DND-41 (cell line): ENCODE data around the gene NPC1L1.
"Not testable (repeated sequence)": the region's sequence is repeated elsewhere in the genome, so short reads cannot be mapped to it uniquely, and the experiment has no call there.

Experiments used
- ATAC-seq: fragments of 200-7000 bp; cut with Tn5 transposase; 3 replicates; pipeline ENCODE4 v1.9.1; 2021; ENCODE audit warnings: low read depth; ENCODE audit not compliant: insufficient read depth
- DNase-seq: peaks from one replicate; pipeline ENCODE4 v3.0.0-alpha.2; 2020
- H2AFZ ChIP-seq: 2 replicates; pipeline ENCODE4 v1.6.0; 2012; ENCODE audit warnings: low read depth, low read length
- H3K27ac ChIP-seq: 2 replicates; pipeline ENCODE4 v1.5.1; 2012; ENCODE audit warnings: low read length, inconsistent platforms
- H3K27me3 ChIP-seq: fragments of 200-600 bp; sonication (generic); 2 replicates; pipeline ENCODE4 v1.6.0; 2012; ENCODE audit warnings: low read length, mild to moderate bottlenecking, inconsistent platforms; ENCODE audit not compliant: insufficient read depth, poor library complexity
- H3K36me3 ChIP-seq: 2 replicates; pipeline ENCODE4 v1.5.1; 2012; ENCODE audit warnings: low read length, inconsistent platforms; ENCODE audit not compliant: insufficient read depth
- H3K4me1 ChIP-seq: 2 replicates; pipeline ENCODE4 v1.5.1; 2012; ENCODE audit warnings: mild to moderate bottlenecking, low read length; ENCODE audit not compliant: insufficient read depth
- H3K4me2 ChIP-seq: 2 replicates; pipeline ENCODE4 v1.6.0; 2012; ENCODE audit warnings: mild to moderate bottlenecking, moderate library complexity, low read length, inconsistent platforms; ENCODE audit not compliant: insufficient read depth
- H3K4me3 ChIP-seq, 2 experiments: fragments of 200-600 bp in 1 of 2; shearing (Covaris generic) in 1 of 2; 2 replicates each; pipeline ENCODE4 v1.5.1; 2012 to 2016; ENCODE audit warnings: inconsistent platforms in 2 of 2, low read length in 2 of 2, mild to moderate bottlenecking in 2 of 2, low read depth in 1 of 2, moderate library complexity in 1 of 2
- H3K79me2 ChIP-seq: 2 replicates; pipeline ENCODE4 v1.6.0; 2012; ENCODE audit warnings: low read length, inconsistent platforms; ENCODE audit not compliant: insufficient read depth
- H3K9ac ChIP-seq: 2 replicates; pipeline ENCODE4 v1.6.0; 2012; ENCODE audit warnings: low read depth, mild to moderate bottlenecking, inconsistent platforms, low read length, moderate library complexity
- H3K9me3 ChIP-seq: 2 replicates; pipeline ENCODE4 v1.5.1; 2012; ENCODE audit warnings: low read length, moderate library complexity, mild to moderate bottlenecking, inconsistent platforms; ENCODE audit not compliant: insufficient read depth, severe bottlenecking
- H4K20me1 ChIP-seq: 2 replicates; pipeline ENCODE4 v1.6.0; 2012; ENCODE audit warnings: low read length; ENCODE audit not compliant: insufficient read depth
- EZH2 ChIP-seq: IDR thresholded peaks from 3 replicates; pipeline ENCODE4 v1.6.1; 2012; ENCODE audit warnings: borderline replicate concordance, low read depth, mild to moderate bottlenecking, moderate library complexity, low read length, inconsistent platforms; ENCODE audit not compliant: severe bottlenecking
- TF ChIP-seq, protein P1 (sequence below): IDR thresholded peaks from 2 replicates; pipeline ENCODE4 v1.5.1; 2012; ENCODE audit warnings: borderline replicate concordance, low read length, moderate library complexity, mild to moderate bottlenecking; ENCODE audit not compliant: poor library complexity, severe bottlenecking; ENCODE audit errors: extremely low read depth

The NPC1L1 gene

GRCh38 chr7:44563171-44563679, 22.1 kb upstream of the NPC1L1 start:
- Histone ChIP-seq H3K9me3 (no peaks in the 10 kb centered on the region), H3K27ac (no peak overlapping the region), H4K20me1 (peaks cover 36% of the 10 kb centered on the region), H3K4me1 (no peaks in the 10 kb centered on the region), H3K4me2 (no peak overlapping the region), H3K36me3 (peaks cover 41% of the 10 kb centered on the region), H3K4me3 (no peak overlapping the region), H3K27me3 (no peaks in the 10 kb centered on the region), H3K9ac (no peak overlapping the region), H2AFZ (no peak overlapping the region), H3K79me2 (no peaks in the 10 kb centered on the region)
- ATAC-seq (no peak), DNase-seq (no peak)
- TF ChIP-seq, protein P1, sequence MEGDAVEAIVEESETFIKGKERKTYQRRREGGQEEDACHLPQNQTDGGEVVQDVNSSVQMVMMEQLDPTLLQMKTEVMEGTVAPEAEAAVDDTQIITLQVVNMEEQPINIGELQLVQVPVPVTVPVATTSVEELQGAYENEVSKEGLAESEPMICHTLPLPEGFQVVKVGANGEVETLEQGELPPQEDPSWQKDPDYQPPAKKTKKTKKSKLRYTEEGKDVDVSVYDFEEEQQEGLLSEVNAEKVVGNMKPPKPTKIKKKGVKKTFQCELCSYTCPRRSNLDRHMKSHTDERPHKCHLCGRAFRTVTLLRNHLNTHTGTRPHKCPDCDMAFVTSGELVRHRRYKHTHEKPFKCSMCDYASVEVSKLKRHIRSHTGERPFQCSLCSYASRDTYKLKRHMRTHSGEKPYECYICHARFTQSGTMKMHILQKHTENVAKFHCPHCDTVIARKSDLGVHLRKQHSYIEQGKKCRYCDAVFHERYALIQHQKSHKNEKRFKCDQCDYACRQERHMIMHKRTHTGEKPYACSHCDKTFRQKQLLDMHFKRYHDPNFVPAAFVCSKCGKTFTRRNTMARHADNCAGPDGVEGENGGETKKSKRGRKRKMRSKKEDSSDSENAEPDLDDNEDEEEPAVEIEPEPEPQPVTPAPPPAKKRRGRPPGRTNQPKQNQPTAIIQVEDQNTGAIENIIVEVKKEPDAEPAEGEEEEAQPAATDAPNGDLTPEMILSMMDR = no peak
- no peak for TF ChIP-seq EZH2

- Histone ChIP-seq H4K20me1 (peaks cover 30% of the 10 kb centered on the region), H3K36me3 (peaks cover 35% of the 10 kb centered on the region)
- not testable (repeated sequence) for H3K4me3 ChIP-seq, ATAC-seq, H3K4me2 ChIP-seq, H3K4me1 ChIP-seq, H3K9me3 ChIP-seq, H3K9ac ChIP-seq, H3K27ac ChIP-seq, H2AFZ ChIP-seq, H3K27me3 ChIP-seq, DNase-seq, H3K79me2 ChIP-seq
Measured at GRCh38 chr7:44562622-44562962, 21.5 kb upstream of the NPC1L1 start.

DNA sequence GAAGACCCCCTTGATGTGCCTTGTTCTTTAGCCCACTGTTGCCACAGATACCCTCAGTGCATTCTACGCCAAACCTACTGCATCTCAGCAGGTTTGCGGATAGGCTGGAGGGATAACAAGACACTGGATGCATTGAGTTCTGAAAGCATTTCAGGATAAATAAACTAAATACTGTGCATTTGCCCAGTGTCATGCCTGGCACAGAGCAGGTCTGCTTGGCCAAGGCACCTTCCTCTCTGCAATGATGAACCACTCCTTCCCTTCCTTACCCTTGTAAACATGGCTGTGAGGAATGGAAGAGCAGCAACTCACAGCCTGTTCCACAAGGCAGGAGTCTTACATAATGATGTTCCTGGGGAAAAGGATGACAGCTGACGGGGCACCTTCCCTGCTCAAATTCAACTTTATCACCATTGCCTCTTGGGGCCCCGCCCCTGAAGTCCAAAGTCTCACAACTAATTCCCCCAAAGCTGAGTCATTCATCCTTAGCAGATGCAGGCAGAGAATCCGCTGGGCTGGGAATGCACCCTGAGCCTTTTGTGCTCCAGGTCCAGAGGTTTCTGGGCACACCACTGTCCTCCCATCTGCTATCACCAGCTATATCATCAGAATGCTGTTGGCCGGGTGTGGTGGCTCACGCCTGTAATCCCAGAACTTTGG, 21.0 kb upstream of the NPC1L1 start:
- H3K9me3 ChIP-seq = no peaks in the 10 kb centered on the region
- H3K27ac ChIP-seq = no peak overlapping the region
- H4K20me1 ChIP-seq = peaks cover 27% of the 10 kb centered on the region
- no peaks in the 10 kb centered on the region for H3K27me3 ChIP-seq
- H3K4me1 ChIP-seq = no peaks in the 10 kb centered on the region
- H3K4me2 ChIP-seq = no peak overlapping the region
- no peak overlapping the region for H3K9ac ChIP-seq
- peaks cover 30% of the 10 kb centered on the region for H3K36me3 ChIP-seq
- ATAC-seq (no peak), DNase-seq (no peak)
- TF ChIP-seq, protein P1 = no peak
- TF ChIP-seq EZH2 = no peak
- no peak overlapping the region for H3K4me3 ChIP-seq
- H2AFZ ChIP-seq = no peak overlapping the region
- H3K79me2 ChIP-seq = no peaks in the 10 kb centered on the region

- no peak overlapping the region for H3K4me2 ChIP-seq
- TF ChIP-seq EZH2 = no peak
- TF ChIP-seq, protein P1 = no peak
- H3K9me3 ChIP-seq = no peaks in the 10 kb centered on the region
- H2AFZ ChIP-seq = no peak overlapping the region
- ATAC-seq = no peak
- peaks cover 24% of the 10 kb centered on the region for H3K36me3 ChIP-seq
- H3K4me3 ChIP-seq = no peak overlapping the region
- no peaks in the 10 kb centered on the region for H3K79me2 ChIP-seq
- H3K9ac ChIP-seq = no peak overlapping the region
- H3K4me1 ChIP-seq = no peaks in the 10 kb centered on the region
- H4K20me1 ChIP-seq = peaks cover 27% of the 10 kb centered on the region
- no peak overlapping the region for H3K27ac ChIP-seq
- DNase-seq = no peak
- H3K27me3 ChIP-seq = no peaks in the 10 kb centered on the region
Measured at GRCh38 chr7:44561481-44561880, 20.4 kb upstream of the NPC1L1 start.
